ENCODE measurements around the gene HOXD12. TPM values are rescaled to one million over a fixed set of nuclear protein-coding genes. Genes with fewer than 3 reads are reported as not detected.

The HOXD12 gene
- total RNA-seq, 1 experiment from 2014 or later: 0.13 TPM

- BruUV-seq (replicated peaks): no TSS peak
- no peaks in the 10 kb centered on the region for H3K36me3 ChIP-seq (ENCODE audit: control insufficient read depth, insufficient read depth, low read length)
- in situ Hi-C loops (cut with HindIII; ENCODE audit: low pct_unique_long_range_greater_than_20kb, low sequenced_read_pairs): no loop called here
- H3K27me3 ChIP-seq (ENCODE audit: control insufficient read depth, insufficient read depth, low read length): no peaks in the 10 kb centered on the region
- ATAC-seq (no peak), DNase-seq (ENCODE audit: low read depth, low spot score) (no peak)
- TF ChIP-seq POLR2AphosphoS5 (IDR thresholded peaks at IDR 0.05; ENCODE audit: low read depth, low read length) (no peak), TCF7L2 (IDR thresholded peaks at IDR 0.05; ENCODE audit: low read depth, low read length) (no peak), SIN3A (IDR thresholded peaks at IDR 0.05; ENCODE audit: borderline replicate concordance, insufficient read depth, low read depth, low read length) (no peak)
- TF ChIP-seq, protein P1, sequence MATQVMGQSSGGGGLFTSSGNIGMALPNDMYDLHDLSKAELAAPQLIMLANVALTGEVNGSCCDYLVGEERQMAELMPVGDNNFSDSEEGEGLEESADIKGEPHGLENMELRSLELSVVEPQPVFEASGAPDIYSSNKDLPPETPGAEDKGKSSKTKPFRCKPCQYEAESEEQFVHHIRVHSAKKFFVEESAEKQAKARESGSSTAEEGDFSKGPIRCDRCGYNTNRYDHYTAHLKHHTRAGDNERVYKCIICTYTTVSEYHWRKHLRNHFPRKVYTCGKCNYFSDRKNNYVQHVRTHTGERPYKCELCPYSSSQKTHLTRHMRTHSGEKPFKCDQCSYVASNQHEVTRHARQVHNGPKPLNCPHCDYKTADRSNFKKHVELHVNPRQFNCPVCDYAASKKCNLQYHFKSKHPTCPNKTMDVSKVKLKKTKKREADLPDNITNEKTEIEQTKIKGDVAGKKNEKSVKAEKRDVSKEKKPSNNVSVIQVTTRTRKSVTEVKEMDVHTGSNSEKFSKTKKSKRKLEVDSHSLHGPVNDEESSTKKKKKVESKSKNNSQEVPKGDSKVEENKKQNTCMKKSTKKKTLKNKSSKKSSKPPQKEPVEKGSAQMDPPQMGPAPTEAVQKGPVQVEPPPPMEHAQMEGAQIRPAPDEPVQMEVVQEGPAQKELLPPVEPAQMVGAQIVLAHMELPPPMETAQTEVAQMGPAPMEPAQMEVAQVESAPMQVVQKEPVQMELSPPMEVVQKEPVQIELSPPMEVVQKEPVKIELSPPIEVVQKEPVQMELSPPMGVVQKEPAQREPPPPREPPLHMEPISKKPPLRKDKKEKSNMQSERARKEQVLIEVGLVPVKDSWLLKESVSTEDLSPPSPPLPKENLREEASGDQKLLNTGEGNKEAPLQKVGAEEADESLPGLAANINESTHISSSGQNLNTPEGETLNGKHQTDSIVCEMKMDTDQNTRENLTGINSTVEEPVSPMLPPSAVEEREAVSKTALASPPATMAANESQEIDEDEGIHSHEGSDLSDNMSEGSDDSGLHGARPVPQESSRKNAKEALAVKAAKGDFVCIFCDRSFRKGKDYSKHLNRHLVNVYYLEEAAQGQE (IDR thresholded peaks at IDR 0.05; ENCODE audit: insufficient read depth in 1 of 2, low read depth in 2 of 2, low read length in 1 of 2): no peak
- TF ChIP-seq, protein P2, sequence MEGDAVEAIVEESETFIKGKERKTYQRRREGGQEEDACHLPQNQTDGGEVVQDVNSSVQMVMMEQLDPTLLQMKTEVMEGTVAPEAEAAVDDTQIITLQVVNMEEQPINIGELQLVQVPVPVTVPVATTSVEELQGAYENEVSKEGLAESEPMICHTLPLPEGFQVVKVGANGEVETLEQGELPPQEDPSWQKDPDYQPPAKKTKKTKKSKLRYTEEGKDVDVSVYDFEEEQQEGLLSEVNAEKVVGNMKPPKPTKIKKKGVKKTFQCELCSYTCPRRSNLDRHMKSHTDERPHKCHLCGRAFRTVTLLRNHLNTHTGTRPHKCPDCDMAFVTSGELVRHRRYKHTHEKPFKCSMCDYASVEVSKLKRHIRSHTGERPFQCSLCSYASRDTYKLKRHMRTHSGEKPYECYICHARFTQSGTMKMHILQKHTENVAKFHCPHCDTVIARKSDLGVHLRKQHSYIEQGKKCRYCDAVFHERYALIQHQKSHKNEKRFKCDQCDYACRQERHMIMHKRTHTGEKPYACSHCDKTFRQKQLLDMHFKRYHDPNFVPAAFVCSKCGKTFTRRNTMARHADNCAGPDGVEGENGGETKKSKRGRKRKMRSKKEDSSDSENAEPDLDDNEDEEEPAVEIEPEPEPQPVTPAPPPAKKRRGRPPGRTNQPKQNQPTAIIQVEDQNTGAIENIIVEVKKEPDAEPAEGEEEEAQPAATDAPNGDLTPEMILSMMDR (IDR thresholded peaks at IDR 0.05): no peak
- H3K9me3 ChIP-seq (ENCODE audit: control insufficient read depth, insufficient read depth, low read depth, low read length): no peaks in the 10 kb centered on the region
- ChIA-PET POLR2A (no interaction called here), CTCF (interaction anchor here (0.5 to 2.5 kb wide), 8 partner anchors 12 to 513 kb away, joined by 3 to 37 read pairs (median 6); no protein-coding TSS in a partner anchor)
- H3K4me1 ChIP-seq (ENCODE audit: control insufficient read depth, insufficient read depth, low read length): peaks cover 9% of the 10 kb centered on the region
- intact Hi-C loops (cut with micrococcal nuclease; ENCODE audit: unreplicated experiment): no loop called here
- H3K27ac ChIP-seq (ENCODE audit: low read length): peak overlapping the region; percentile 77
- H3K4me3 ChIP-seq (ENCODE audit: low read depth in 2 of 2, low read length in 2 of 2): peak overlapping the region; percentile 54 to 55
Measured at GRCh38 chr2:176138923-176139660, 39.5 kb downstream of the HOXD12 start.

DNA sequence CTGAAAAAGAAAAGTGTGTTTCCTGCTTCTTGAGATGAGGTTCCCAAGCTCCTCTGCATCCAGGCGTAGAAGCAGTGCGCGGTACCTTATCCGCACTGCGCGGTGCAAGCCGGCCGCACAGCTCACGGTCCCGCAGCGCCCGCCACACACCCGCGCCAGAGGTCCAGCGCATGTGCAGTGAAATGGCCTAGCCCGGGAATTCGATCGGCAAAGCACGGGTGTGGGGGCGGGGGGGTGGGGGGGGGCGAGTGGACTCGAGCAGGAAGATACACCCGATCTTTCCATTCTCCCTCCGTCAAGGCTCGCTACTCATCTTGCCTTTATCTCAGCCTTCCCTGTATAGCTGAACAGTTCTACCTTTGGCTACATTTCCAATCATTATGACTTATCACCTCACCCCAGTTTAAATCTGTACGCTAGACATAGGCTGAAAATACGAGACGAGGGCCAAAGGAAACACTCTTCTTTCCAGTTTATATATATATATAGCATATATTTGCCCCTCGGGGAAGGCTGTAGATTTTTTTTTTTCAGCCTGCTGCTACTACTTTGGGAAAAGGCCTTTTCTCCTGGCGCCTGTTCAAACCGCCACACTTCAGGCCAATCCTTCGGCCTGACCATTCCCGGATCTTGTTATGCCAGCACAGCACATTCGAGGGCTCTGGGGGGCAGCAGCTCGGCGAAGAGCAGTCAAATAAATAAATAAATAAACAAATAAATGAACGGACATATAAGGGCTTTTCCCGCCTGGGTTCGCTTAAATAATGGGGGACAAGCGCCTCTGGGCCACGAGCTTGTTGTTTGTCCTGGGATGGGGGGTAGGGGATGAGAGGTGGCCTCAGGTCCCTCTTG is 40.3 kb downstream of the HOXD12 start:
- POLR2A ChIA-PET: interaction anchor here (0.7 kb wide), 1 partner anchor 498 kb away, joined by 22 read pairs; no protein-coding TSS in a partner anchor
- intact Hi-C loops (cut with micrococcal nuclease; ENCODE audit: unreplicated experiment) (loop anchor here (2.0 kb wide), 1 partner anchor 315 kb away; no protein-coding TSS in a partner anchor), in situ Hi-C loops (cut with HindIII; ENCODE audit: low pct_unique_long_range_greater_than_20kb, low sequenced_read_pairs) (no loop called here)
- Histone ChIP-seq H3K27ac (ENCODE audit: low read length) (peak overlapping the region; percentile 77), H3K4me1 (ENCODE audit: control insufficient read depth, insufficient read depth, low read length) (peaks cover 9% of the 10 kb centered on the region), H3K4me3 (ENCODE audit: low read depth in 2 of 2, low read length in 2 of 2) (peak overlapping the region; percentile 55 to 58), H3K9me3 (ENCODE audit: control insufficient read depth, insufficient read depth, low read depth, low read length) (no peaks in the 10 kb centered on the region), H3K27me3 (ENCODE audit: control insufficient read depth, insufficient read depth, low read length) (no peaks in the 10 kb centered on the region), H3K36me3 (ENCODE audit: control insufficient read depth, insufficient read depth, low read length) (no peaks in the 10 kb centered on the region)
- ATAC-seq (no peak), DNase-seq (ENCODE audit: low read depth, low spot score) (no peak)
- BruUV-seq (replicated peaks): no TSS peak
- CTCF ChIA-PET: interaction anchor here (0.5 to 2.5 kb wide), 19 partner anchors 11 to 808 kb away, joined by 3 to 37 read pairs (median 5); no protein-coding TSS in a partner anchor
- TF ChIP-seq, protein P1 (IDR thresholded peaks at IDR 0.05; ENCODE audit: insufficient read depth in 1 of 2, low read depth in 2 of 2, low read length in 1 of 2): no peak
- TF ChIP-seq SIN3A (IDR thresholded peaks at IDR 0.05; ENCODE audit: borderline replicate concordance, insufficient read depth, low read depth, low read length): no peak
- TF ChIP-seq, protein P2 (IDR thresholded peaks at IDR 0.05): no peak
- TF ChIP-seq POLR2AphosphoS5 (IDR thresholded peaks at IDR 0.05; ENCODE audit: low read depth, low read length): no peak
- TF ChIP-seq TCF7L2 (IDR thresholded peaks at IDR 0.05; ENCODE audit: low read depth, low read length): no peak

Measured in Panc1 (cell line).